ENCODE data around the gene RNF113B. TPM values are rescaled to one million over a fixed set of nuclear protein-coding genes. Genes with fewer than 3 reads are reported as not detected.

Gene RNF113B
- total RNA-seq, 1 donor from 2014 or later: not detected

DNA sequence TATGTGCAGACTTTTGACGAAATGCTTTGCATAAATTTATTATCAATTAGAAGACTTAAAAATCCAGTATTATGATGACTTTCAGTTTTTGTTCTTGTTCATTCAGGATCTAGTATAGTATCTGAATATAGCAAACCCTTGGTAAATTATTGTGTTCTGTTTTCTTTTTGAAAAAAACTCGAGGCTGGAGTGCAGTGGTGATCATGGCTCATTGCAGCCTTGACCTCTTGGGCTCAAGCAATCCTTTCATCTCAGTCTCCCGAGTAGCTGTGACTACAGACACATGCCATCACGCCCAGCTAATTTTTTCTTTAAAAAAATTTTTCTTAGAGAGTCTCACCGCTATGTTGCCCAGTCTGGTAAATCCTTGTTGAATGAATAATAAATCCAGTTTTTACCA lies 29.5 kb downstream of the RNF113B start:
- Mint-ChIP-seq H3K27ac (no peak overlapping the region), H3K9me3 (no peaks in the 10 kb centered on the region), H3K4me1 (ENCODE audit: unreplicated experiment) (peaks cover 60% of the 10 kb centered on the region), H3K27me3 (no peaks in the 10 kb centered on the region), H3K4me3 (peak overlapping the region; percentile 78), H3K36me3 (peaks cover 28% of the 10 kb centered on the region)
- no peak for DNase-seq (ENCODE audit: extremely low spot score, unreplicated experiment)
- TF ChIP-seq, protein P1, sequence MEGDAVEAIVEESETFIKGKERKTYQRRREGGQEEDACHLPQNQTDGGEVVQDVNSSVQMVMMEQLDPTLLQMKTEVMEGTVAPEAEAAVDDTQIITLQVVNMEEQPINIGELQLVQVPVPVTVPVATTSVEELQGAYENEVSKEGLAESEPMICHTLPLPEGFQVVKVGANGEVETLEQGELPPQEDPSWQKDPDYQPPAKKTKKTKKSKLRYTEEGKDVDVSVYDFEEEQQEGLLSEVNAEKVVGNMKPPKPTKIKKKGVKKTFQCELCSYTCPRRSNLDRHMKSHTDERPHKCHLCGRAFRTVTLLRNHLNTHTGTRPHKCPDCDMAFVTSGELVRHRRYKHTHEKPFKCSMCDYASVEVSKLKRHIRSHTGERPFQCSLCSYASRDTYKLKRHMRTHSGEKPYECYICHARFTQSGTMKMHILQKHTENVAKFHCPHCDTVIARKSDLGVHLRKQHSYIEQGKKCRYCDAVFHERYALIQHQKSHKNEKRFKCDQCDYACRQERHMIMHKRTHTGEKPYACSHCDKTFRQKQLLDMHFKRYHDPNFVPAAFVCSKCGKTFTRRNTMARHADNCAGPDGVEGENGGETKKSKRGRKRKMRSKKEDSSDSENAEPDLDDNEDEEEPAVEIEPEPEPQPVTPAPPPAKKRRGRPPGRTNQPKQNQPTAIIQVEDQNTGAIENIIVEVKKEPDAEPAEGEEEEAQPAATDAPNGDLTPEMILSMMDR (conservative IDR thresholded peaks at IDR 0.05): peak; percentile 70

DNA sequence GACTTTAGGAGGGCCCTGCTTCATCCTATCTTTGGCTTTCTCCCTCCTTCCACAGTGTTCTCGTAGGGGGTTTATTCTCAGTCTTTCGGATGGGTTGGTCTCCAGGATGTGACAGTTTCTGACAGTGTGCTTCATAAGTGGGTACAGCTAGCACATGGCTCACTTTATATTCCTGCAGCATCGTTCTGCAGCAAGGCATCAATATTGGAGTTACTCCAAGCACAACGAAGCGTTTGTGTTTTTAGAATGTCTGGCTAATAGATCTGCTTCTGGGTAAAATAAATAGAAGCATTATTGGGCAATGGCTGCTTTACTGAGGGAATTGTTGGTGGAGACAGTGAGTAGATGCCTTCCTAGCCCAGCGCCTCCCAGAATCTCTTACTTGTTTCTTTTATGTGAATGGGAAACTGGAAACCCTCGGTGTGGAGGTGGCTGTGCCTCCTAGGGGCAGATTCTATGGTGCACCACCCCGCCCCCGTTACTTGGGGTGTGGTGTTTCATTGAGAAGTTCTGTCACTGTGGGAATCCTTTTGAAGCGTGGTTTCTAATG lies 32.2 kb downstream of the RNF113B start:
- Mint-ChIP-seq H3K4me1 (ENCODE audit: unreplicated experiment) (peaks cover 48% of the 10 kb centered on the region), H3K9me3 (no peaks in the 10 kb centered on the region), H3K27ac (peak overlapping the region; percentile 91)

DNA sequence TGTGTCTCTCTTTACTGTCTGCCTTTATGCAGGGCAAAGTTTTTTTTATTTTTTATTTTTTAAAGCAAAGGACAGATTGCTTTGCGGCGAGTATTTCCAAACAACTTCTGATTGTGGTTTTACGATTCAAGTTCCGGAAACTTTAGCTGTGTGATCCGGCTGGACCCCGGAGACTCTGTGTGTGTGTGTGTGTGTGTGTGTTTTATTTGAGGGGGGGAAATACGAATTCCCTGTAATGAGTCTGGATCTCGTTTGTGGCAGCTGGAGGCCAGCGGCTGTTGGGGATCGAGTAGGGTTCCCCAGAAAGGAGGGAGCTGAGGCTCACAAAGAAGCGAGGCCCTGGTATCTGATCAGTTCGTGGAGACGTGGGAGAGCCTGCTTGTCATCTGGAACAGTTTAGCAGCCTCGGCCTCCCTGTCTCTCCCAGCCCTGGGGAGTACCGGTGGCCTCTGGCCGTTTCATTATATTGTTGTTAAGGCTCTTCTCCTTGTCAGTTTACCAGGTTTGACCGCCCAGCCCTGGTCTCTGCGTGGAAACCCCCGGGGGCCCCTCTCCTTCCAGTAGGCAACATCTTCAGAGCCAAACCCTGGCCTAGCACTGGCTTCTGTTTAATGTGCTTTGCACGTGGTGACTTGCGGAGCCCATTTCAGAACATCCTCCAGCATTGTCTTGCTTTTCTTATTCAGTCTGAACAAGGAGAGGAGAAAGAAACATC lies 32.9 kb downstream of the RNF113B start:
- H3K4me3 Mint-ChIP-seq: peak overlapping the region; percentile 97
- peak overlapping the region; percentile 91 for H3K27ac Mint-ChIP-seq
- peaks cover 4% of the 10 kb centered on the region for H3K27me3 Mint-ChIP-seq
- peaks cover 14% of the 10 kb centered on the region for H3K36me3 Mint-ChIP-seq
- H3K9me3 Mint-ChIP-seq: no peaks in the 10 kb centered on the region
- DNase-seq (ENCODE audit: extremely low spot score, unreplicated experiment): no peak
- TF ChIP-seq, protein P1 (conservative IDR thresholded peaks at IDR 0.05): no peak
- peaks cover 47% of the 10 kb centered on the region for H3K4me1 Mint-ChIP-seq (ENCODE audit: unreplicated experiment)

More for the DNA sequence above, 32.2 kb downstream of the RNF113B start:
- H3K36me3 Mint-ChIP-seq: peaks cover 15% of the 10 kb centered on the region
- peak overlapping the region; percentile 97 for H3K4me3 Mint-ChIP-seq
- TF ChIP-seq, protein P1 (conservative IDR thresholded peaks at IDR 0.05): peak; percentile 61
- H3K27me3 Mint-ChIP-seq: peaks cover 4% of the 10 kb centered on the region
- DNase-seq (ENCODE audit: extremely low spot score, unreplicated experiment): no peak

DNA sequence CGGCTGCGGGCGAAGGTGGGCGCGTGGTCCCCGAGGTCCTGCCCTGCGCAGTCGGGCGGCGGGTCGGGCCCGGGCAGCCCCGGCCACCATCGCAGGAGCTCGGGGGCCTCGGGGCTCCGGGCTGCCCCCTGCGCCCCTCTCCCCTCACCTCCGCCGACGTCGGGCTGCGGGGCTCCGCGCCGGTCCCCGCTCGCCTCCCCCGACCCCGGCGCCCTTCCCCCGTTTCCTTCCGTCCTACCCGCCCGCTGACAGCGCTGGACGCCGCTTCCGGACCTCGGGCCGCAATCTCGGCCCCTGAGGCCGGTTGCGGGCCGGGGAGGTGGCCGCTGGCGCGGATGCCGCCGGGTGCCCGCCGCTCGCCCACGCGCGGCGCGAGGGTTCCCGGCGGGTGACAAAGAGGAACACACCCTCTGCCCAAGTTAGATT lies 33.5 kb downstream of the RNF113B start:
- Mint-ChIP-seq H3K4me3 (peak overlapping the region; percentile 97), H3K27ac (peak overlapping the region; percentile 91)
- no peak for DNase-seq (ENCODE audit: extremely low spot score, unreplicated experiment)

DNA sequence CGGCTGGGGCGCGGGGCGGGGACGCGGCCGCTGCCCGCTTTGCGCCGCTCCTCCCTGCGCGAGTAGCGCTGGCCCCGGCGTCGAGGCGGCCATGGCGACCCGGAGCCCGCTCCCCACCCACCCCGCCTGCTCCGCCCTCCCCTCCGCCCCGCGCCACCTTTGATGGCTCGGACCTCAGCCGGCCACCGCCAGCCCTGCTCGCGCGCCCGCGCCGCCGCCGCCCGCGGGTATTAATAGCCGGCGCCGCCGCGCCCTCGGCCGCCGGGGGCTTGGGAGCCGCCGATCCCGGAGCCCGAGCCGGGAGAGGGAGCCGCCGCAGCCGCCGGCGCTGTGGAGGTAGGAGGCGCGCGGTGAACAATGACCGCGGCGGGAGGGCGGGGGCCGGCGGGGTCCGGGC lies 33.9 kb downstream of the RNF113B start:
- H3K4me3 Mint-ChIP-seq: no peak overlapping the region
- DNase-seq (ENCODE audit: extremely low spot score, unreplicated experiment): no peak
- TF ChIP-seq, protein P1 (conservative IDR thresholded peaks at IDR 0.05): no peak
- peaks cover 4% of the 10 kb centered on the region for H3K27me3 Mint-ChIP-seq
- peaks cover 5% of the 10 kb centered on the region for H3K9me3 Mint-ChIP-seq
- peaks cover 4% of the 10 kb centered on the region for H3K36me3 Mint-ChIP-seq
- H3K4me1 Mint-ChIP-seq (ENCODE audit: unreplicated experiment): peaks cover 38% of the 10 kb centered on the region
- no peak overlapping the region for H3K27ac Mint-ChIP-seq

More for the DNA sequence above, 33.5 kb downstream of the RNF113B start:
- Mint-ChIP-seq H3K27me3 (peaks cover 4% of the 10 kb centered on the region), H3K4me1 (ENCODE audit: unreplicated experiment) (peaks cover 43% of the 10 kb centered on the region), H3K9me3 (peaks cover under 1% of the 10 kb centered on the region), H3K36me3 (peaks cover 8% of the 10 kb centered on the region)
- TF ChIP-seq, protein P1 (conservative IDR thresholded peaks at IDR 0.05): no peak
